ENCODE measurements around the gene MX2.

MX2 gene

GRCh38 chr21:41428847-41429246 is 67.0 kb downstream of the MX2 start:
- no peak overlapping the region for H3K27ac ChIP-seq (ENCODE audit: low read length)
- 0 out of 2 replicates have a peak, but pooled peaks cover 4% of the 10 kb centered on the region for H3K4me1 ChIP-seq (ENCODE audit: low read length)
- H3K4me3 ChIP-seq (ENCODE audit: low read length): no peak overlapping the region
- no peak overlapping the region for H2AFZ ChIP-seq (ENCODE audit: low read depth, low read length)
- H3K4me2 ChIP-seq (ENCODE audit: low read length): no peak overlapping the region
- no peaks in the 10 kb centered on the region for H3K79me2 ChIP-seq (ENCODE audit: low read length)
- H3K9ac ChIP-seq (ENCODE audit: low read length): no peak overlapping the region
- no peaks in the 10 kb centered on the region for H4K20me1 ChIP-seq (ENCODE audit: insufficient read depth, low read length)
- no peaks in the 10 kb centered on the region for H3K27me3 ChIP-seq (ENCODE audit: low read depth, low read length)
- TF ChIP-seq EZH2phosphoT487 (IDR thresholded peaks at IDR 0.05; ENCODE audit: low read depth) (no peak), CTCF (IDR thresholded peaks at IDR 0.05; ENCODE audit: low read depth, low read length) (no peak)
- H3K36me3 ChIP-seq (replicated peaks; ENCODE audit: low read depth, low read length): no peaks in the 10 kb centered on the region
- H3K9me3 ChIP-seq (ENCODE audit: insufficient read depth, low read length): no peaks in the 10 kb centered on the region

GRCh38 chr21:41429305-41429704 is 67.5 kb downstream of the MX2 start:
- Histone ChIP-seq H3K9ac (ENCODE audit: low read length) (no peak overlapping the region), H3K79me2 (ENCODE audit: low read length) (no peaks in the 10 kb centered on the region), H4K20me1 (ENCODE audit: insufficient read depth, low read length) (no peaks in the 10 kb centered on the region), H3K27me3 (ENCODE audit: low read depth, low read length) (no peaks in the 10 kb centered on the region), H3K9me3 (ENCODE audit: insufficient read depth, low read length) (no peaks in the 10 kb centered on the region), H3K4me1 (ENCODE audit: low read length) (0 out of 2 replicates have a peak, but pooled peaks cover 4% of the 10 kb centered on the region), H3K4me2 (ENCODE audit: low read length) (no peak overlapping the region), H3K27ac (ENCODE audit: low read length) (no peak overlapping the region), H2AFZ (ENCODE audit: low read depth, low read length) (no peak overlapping the region), H3K4me3 (ENCODE audit: low read length) (no peak overlapping the region), H3K36me3 (replicated peaks; ENCODE audit: low read depth, low read length) (no peaks in the 10 kb centered on the region)
- no peak for TF ChIP-seq CTCF (IDR thresholded peaks at IDR 0.05; ENCODE audit: low read depth, low read length)
- TF ChIP-seq EZH2phosphoT487 (IDR thresholded peaks at IDR 0.05; ENCODE audit: low read depth): no peak

- Histone ChIP-seq H3K4me1 (ENCODE audit: low read length) (0 out of 2 replicates have a peak, but pooled peaks cover 4% of the 10 kb centered on the region), H3K4me2 (ENCODE audit: low read length) (no peak overlapping the region)
Observed at GRCh38 chr21:41429925-41430491, 68.2 kb downstream of the MX2 start.

More at GRCh38 chr21:41429925-41430491, 68.2 kb downstream of the MX2 start:
- Histone ChIP-seq H3K36me3 (replicated peaks; ENCODE audit: low read depth, low read length) (no peaks in the 10 kb centered on the region), H4K20me1 (ENCODE audit: insufficient read depth, low read length) (no peaks in the 10 kb centered on the region), H3K79me2 (ENCODE audit: low read length) (no peaks in the 10 kb centered on the region), H3K9me3 (ENCODE audit: insufficient read depth, low read length) (no peaks in the 10 kb centered on the region), H3K27ac (ENCODE audit: low read length) (no peak overlapping the region), H3K9ac (ENCODE audit: low read length) (no peak overlapping the region), H2AFZ (ENCODE audit: low read depth, low read length) (no peak overlapping the region), H3K27me3 (ENCODE audit: low read depth, low read length) (no peaks in the 10 kb centered on the region), H3K4me3 (ENCODE audit: low read length) (no peak overlapping the region)
- TF ChIP-seq CTCF (IDR thresholded peaks at IDR 0.05; ENCODE audit: low read depth, low read length): no peak
- TF ChIP-seq EZH2phosphoT487 (IDR thresholded peaks at IDR 0.05; ENCODE audit: low read depth): no peak
